Measurements from ENCODE around the gene MIPEP.
"Not testable (repeated sequence)": the region's sequence is repeated elsewhere in the genome, so short reads cannot be mapped to it uniquely, and the experiment has no call there.

MIPEP gene

DNA sequence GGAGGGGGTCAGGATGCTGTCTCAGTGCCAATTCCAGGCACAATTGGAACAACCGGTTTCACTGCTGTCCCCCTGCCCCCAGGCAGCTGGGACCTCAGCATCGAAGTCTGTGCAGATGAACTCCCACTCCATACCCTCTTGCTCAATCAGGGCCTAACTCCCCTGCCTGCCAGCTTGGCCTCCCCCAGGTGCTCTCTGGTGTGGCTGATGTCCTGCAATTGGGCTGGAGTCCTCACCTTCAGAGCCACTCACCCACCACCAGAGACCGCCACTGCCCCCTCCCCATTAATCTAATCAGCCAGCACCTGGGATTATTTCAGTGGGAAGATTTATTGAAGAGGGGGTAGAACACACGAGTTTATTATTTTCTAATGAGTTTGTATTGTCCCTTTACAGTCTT, 118.8 kb downstream of the MIPEP start:
- in situ Hi-C loops (cut with MboI; ENCODE audit: low sequenced_read_pairs, unreplicated experiment) = no loop called here
- no peak for DNase-seq (ENCODE audit: low spot score)
- TF ChIP-seq, protein P1, sequence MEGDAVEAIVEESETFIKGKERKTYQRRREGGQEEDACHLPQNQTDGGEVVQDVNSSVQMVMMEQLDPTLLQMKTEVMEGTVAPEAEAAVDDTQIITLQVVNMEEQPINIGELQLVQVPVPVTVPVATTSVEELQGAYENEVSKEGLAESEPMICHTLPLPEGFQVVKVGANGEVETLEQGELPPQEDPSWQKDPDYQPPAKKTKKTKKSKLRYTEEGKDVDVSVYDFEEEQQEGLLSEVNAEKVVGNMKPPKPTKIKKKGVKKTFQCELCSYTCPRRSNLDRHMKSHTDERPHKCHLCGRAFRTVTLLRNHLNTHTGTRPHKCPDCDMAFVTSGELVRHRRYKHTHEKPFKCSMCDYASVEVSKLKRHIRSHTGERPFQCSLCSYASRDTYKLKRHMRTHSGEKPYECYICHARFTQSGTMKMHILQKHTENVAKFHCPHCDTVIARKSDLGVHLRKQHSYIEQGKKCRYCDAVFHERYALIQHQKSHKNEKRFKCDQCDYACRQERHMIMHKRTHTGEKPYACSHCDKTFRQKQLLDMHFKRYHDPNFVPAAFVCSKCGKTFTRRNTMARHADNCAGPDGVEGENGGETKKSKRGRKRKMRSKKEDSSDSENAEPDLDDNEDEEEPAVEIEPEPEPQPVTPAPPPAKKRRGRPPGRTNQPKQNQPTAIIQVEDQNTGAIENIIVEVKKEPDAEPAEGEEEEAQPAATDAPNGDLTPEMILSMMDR (IDR thresholded peaks at IDR 0.05; ENCODE audit: borderline replicate concordance, control extremely low read depth, extremely low read depth, insufficient read depth, missing control alignments) = no peak

DNA sequence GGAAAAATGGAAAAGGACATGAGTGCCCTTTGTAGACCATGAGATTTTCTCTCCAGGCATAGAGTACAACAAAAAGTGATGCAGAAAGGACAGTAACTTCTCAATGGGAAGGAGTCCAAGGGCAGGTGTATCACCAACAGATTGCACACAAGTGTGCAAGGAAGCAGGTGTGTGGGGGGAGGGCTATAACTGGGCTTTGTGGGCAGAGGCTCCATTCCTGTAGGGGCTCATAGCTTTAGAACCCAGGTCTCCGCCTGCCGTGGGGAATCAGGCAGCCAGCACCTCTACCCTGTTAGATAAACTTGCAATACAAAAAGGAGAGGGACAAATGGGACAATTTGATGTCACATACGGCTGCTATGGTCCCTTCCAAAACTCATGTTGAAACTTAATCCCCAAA, 119.8 kb downstream of the MIPEP start:
- no peak for DNase-seq (ENCODE audit: low spot score)
- in situ Hi-C loops (cut with MboI; ENCODE audit: low sequenced_read_pairs, unreplicated experiment) = no loop called here
- TF ChIP-seq, protein P1 (IDR thresholded peaks at IDR 0.05; ENCODE audit: borderline replicate concordance, control extremely low read depth, extremely low read depth, insufficient read depth, missing control alignments) = no peak

DNA sequence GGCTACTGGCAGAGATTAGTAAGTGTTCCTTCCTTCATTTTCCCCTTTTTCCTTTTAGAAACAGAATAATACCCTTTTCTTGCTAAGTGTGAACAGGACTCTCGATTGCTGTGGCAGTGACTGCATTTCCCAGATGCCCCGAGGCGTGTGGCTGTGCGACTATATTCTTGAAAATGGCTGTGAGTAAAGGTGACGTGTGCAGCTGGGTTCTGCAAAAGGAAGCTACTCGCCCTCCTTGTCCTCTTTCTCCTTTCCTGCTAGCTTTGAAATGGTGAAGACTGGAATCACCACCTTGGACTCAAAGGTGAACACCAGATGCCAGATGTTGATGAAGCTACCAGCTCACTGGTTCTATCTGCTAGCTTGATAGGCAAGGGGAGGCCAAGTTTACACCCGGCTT, 121.4 kb downstream of the MIPEP start:
- TF ChIP-seq, protein P1 (IDR thresholded peaks at IDR 0.05; ENCODE audit: borderline replicate concordance, control extremely low read depth, extremely low read depth, insufficient read depth, missing control alignments) = no peak
- no peak for DNase-seq (ENCODE audit: low spot score)
- in situ Hi-C loops (cut with MboI; ENCODE audit: low sequenced_read_pairs, unreplicated experiment) = no loop called here

DNA sequence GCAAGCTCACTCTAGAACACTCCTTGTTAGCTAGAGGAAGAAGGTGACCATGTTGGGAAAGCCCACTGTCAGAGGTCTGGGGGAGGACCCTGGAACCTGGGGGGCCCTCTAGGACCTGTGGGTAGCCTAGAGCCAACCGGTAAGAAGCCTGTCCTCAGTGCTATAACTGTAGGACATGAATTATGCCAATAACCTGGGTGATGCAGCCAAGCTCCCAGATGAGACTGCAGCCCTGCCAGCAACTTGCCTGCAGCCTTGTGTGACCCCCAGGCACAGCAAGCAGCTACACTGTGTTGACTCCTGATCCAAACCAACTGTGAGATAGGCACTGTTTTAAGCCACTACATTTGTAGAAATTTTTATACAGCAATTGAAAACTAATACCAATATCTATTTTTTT, 122.3 kb downstream of the MIPEP start:
- in situ Hi-C loops (cut with MboI; ENCODE audit: low sequenced_read_pairs, unreplicated experiment) = no loop called here
- no peak for DNase-seq (ENCODE audit: low spot score)
- TF ChIP-seq, protein P1 (IDR thresholded peaks at IDR 0.05; ENCODE audit: borderline replicate concordance, control extremely low read depth, extremely low read depth, insufficient read depth, missing control alignments) = no peak

DNA sequence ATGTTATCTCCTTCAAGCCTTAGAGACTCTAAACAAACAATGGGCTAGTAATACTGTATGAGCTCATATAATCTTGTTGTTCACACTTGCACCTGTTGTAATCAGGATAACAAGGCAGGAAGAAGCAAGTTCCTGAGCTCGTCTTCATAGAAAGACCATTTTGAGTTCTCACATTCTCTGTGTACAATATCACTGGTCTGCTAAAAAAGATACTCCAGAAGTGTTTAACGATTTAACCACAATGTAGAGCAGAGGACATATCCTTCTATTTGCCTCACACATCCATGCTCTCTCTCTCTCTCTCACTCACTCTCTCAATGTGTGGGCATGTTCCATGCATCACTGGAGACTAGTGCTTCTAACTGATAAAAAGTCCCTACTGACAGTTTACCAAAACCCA, 122.9 kb downstream of the MIPEP start:
- TF ChIP-seq, protein P1 (IDR thresholded peaks at IDR 0.05; ENCODE audit: borderline replicate concordance, control extremely low read depth, extremely low read depth, insufficient read depth, missing control alignments) = no peak
- no peak for DNase-seq (ENCODE audit: low spot score)
- in situ Hi-C loops (cut with MboI; ENCODE audit: low sequenced_read_pairs, unreplicated experiment) = no loop called here

DNA sequence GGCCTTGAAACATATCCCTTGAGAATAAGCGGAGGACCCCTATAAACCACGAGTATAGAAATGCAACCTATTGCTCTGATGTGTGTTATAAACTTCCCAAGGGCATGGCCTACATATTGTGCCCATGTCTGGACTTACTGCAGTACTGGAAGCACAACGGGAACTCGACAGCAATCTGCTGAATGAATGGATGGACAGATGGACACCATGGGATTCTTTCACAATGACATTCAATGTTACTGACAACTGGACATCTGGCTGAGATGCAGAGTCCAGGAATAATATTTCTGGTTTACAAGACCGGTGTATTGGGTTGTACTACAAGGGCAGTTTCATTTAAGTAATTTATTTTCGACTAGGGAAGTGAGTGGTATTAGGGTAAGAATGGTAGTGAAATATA, 123.7 kb downstream of the MIPEP start:
- in situ Hi-C loops (cut with MboI; ENCODE audit: low sequenced_read_pairs, unreplicated experiment) = no loop called here
- TF ChIP-seq, protein P1 (IDR thresholded peaks at IDR 0.05; ENCODE audit: borderline replicate concordance, control extremely low read depth, extremely low read depth, insufficient read depth, missing control alignments) = no peak
- no peak for DNase-seq (ENCODE audit: low spot score)

DNA sequence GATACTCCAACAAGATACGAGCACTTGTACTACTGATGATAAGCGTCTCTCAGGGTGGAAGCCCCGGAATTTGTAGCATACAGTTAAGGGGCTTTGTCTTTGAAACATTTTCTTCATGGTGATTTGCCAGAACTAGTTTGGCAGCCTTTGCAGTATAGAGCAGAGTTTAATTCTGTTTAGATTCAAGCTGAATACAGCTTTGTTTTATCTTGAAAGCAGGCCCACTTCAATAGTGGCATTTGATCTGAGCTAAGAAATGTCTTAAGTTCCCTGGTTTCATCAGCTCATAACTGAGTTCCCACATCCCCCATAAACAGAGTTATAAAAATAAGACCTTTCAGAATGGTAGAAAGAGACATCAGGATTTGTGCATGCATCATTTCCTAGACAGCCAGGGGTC, 125.9 kb downstream of the MIPEP start:
- no peak for DNase-seq (ENCODE audit: low spot score)
- in situ Hi-C loops (cut with MboI; ENCODE audit: low sequenced_read_pairs, unreplicated experiment) = no loop called here

DNA sequence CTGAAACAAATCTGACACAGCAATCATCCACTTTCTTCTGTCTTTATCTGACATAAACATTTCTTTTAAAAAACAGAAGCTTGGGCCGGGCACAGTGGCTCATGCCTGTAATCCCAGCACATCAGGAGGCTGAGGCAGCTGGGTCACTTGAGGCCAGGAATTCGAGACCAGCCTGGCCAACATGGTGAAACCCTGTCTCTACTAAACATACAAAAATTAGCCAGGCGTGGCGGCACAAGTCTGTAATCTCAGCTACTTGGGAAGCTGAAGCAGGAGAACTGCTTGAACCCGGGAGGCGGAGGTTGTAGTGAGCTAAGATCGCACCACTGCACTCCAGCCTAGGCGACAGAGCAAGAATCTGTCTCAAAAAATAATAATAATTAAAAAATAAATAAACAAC, 127.4 kb downstream of the MIPEP start:
- DNase-seq (ENCODE audit: low spot score); in situ Hi-C loops (cut with MboI; ENCODE audit: low sequenced_read_pairs, unreplicated experiment): not testable (repeated sequence)

More for the DNA sequence above, 125.9 kb downstream of the MIPEP start:
- TF ChIP-seq, protein P1 (IDR thresholded peaks at IDR 0.05; ENCODE audit: borderline replicate concordance, control extremely low read depth, extremely low read depth, insufficient read depth, missing control alignments) = no peak

All from GM13976 (cell line).